ENCODE results near the gene ELF2.

GRCh38 chr4:139170932-139171331 lies 6.1 kb downstream of the ELF2 start:
- TF ChIP-seq SP1 (IDR thresholded peaks at IDR 0.05; ENCODE audit: low read depth, low read length) = no peak
- no peak for TF ChIP-seq POLR2A (IDR thresholded peaks at IDR 0.05; ENCODE audit: control extremely low read depth in 1 of 2, low read depth in 2 of 2, low read length in 2 of 2)
- no peak for TF ChIP-seq CTCF (IDR thresholded peaks at IDR 0.05; ENCODE audit: control extremely low read depth in 1 of 3, insufficient read depth in 1 of 3, low read depth in 1 of 3, low read length in 3 of 3)
- no peak for TF ChIP-seq NRF1 (IDR thresholded peaks at IDR 0.05; ENCODE audit: low read depth, low read length)
